HuH-7 (cell line): Measurements from ENCODE around the gene FLT4.

Experiments
- DNase-seq: peaks from one replicate; pipeline ENCODE4 v3.0.0; 2011; ENCODE audit warnings: low spot score

FLT4 gene

GRCh38 chr5:180642181-180642775, 7.1 kb downstream of the FLT4 start:
- no peak for DNase-seq

DNA sequence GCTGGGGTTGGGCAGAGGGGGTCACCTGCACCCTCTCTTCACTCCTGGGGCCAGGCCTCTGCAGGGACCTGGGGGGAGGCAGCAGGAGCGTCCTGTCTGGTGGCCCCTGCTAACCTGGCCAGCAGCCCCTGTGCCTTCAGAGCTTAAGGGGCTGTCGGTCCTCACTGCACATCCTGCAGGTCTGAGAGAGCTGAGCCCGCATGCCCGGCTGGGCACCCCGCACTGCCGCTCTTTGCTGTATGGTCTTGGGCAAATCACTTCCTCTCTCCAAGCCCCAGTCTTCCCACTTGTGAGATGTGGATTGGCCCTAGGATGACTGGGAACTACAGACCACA, 7.9 kb downstream of the FLT4 start:
- DNase-seq = no peak

GRCh38 chr5:180640861-180641565, 8.4 kb downstream of the FLT4 start:
- DNase-seq = no peak

DNA sequence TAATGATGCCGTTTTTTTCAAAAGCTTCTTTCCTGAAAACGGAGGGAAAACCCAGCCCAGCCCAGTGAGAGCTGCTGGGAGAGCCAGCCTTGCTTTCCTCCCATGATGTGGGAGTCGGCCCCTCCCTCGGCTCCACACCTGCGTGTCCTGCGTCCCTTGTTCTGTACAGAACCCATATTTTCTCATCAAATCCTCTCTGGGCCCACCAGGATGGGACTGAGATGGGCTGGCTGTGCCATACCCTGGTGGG, 8.9 kb downstream of the FLT4 start:
- DNase-seq = no peak

DNA sequence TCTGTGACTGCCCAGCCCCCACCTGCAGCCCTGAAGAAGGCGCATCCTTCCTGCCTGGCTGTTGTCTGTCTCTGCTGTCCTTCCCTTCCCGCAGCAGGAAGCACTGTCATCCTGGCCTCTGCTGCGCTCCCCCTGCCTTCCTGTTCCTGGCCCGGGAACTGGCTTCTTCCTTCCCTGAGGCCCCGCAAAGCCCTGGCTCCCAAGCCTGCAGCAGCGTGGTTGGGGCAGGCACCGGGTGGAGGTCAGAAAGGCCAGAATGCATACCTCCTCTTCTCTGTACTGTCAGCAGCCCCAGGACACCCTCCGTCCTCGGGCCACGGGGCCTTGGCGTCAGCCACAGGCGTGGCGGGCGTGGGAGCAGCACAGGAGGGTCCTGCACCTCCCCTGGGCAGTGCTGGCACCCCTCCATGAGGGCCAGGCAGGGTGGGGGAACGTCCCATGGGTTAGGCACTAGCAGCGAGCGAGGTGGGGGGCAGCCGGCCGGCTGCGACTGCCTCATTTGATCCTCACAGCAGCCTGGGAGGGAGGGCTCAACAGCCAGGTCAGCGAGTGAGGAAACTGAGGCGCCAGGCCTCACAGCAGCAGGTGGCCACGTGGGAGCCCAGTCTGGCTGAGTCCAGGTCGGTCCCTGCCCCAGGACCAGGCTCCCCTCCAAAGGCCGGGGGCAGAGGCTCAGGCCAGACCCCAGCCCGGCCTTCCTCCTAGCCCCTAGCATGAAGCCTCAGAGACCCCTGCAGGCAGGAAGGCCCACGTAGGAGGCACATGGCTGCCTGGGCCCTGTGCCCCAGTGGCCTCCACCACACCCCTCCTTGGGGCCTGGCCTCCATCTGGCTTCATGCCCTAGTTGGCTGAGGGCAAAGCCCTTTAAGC, 9.4 kb downstream of the FLT4 start:
- no peak for DNase-seq

DNA sequence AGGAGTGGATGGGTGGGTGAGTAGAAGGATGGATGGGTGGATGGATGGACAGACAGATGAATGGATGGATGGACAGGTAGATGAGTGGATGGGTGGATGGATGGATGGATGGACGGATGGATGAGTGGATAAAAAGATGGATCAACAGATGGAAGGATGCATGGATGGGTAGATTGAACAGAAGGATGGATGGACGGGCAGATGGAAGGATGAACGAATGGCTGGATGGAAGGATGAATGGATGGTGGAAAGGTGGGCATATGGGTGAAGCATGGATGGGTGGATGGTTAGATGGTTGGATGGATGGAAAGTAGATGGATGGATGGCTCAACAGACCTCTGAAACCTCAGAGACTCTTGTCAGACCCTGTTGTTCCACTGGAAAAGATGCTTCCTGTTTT, 10.1 kb downstream of the FLT4 start:
- DNase-seq = no peak

DNA sequence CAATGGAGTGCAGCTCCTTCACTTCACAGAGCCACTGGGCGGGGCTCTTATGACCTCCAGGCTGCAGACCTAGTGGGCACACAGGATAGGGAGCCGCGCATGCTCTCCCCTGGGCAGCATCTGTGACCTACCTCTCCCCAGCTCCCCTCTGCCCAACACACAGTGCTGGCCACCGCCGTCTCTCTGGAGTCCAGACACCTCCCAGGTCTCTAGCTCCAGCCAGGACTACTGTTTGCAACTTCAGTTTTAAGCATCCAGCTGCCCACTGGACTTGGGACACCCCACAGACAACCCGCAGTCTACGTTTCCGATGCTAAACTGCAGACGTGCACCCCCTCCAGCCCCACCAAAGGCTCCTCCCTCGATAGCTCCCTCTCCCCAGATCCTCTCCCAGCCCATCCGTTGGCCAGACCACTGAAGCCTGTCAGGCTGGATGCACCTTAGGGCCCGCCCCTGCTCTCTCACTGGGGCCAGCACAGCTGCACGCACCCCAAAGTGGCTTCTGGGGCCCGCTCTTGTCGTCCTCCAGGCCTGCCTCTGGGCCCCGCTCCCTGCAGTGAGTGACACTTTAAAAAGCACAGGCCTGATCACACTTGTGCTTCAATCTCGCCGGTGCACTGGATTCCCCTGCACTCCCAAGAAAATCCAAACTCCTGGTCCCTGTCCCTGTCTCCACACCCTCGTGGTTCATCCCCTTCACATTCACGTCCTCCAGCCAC, 11.3 kb downstream of the FLT4 start:
- DNase-seq = no peak

GRCh38 chr5:180636403-180637075, 12.9 kb downstream of the FLT4 start:
- DNase-seq = no peak

DNA sequence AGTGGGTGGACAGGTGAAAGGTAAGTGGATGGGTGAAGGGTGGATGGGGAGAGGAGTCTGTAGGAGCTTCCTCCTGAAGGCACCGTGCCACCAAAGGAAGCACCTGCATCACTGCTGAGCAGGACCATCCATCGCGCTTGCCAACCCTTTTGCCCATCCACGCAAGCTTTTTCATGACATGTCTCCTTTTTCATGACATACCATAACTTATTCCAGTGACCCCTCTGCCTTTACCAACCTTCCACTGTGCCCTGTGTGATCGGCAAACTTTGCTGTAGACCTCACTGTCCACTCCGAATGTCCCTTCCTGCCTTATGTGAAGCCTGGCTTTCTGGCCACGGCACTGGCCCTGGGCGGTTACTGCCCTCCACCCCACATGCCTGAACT, 13.4 kb downstream of the FLT4 start:
- DNase-seq = no peak

DNA sequence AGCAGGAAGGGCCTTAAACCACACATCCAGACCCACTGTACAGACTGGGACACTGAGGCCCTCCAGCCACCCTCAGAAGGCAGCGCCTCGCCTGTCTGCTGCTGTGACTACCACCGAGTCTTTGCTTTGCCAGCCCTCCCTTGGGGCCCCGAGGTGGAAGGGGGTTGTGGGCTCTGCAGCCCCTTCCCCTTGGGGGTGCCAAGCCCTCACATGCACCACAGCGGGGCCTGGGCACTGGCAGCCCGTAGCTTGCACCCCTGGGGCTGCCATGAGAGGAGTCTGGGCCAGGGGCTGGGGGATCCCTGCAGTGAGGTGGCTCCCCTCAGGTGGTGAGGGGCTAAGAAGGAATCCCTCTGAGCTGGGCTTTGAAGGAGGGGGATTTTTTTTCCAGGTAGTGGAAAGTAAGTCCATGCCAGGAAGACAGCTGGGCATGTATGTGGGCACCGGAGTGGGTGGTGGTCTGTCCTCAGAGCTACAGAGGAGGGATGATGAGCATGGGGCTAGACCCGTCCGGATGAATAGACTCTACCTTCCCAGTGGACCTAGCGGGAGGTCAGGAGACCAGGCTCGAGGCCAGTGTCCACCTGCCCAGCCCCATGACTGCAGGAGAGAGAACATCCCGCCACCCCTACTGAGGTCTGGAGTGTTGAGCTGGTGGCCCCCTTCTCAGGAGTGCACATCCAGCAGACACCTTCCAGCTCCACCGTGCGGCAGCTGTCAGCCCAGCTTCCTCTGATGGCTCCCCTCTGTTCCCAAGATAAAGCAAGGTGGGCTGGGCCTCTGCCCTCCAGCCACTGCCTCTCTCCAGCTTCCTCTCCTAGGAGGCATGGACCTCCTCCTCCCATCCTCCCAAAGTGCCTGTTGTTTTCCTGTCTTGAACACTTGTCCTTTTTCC, 15.9 kb downstream of the FLT4 start:
- no peak for DNase-seq

DNA sequence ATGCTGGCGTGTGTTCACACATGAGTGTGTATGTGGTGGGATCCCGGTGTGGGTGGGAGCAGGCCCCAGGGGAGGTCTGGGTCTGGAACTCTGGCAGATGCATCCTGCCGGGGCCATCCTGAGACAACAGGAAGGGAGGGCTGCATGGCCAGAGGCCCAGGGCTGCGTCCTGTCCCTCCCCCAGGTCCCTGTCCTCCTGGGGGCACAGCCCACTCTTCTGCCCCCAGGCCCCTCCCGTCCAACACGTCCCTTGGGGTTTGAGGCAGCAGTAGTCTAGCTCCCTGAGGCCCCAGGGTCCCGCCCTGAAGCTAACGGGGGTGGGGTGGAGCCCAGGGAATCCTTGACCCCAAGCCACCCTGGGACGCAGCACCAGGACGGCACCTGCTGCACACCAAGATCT, 16.6 kb downstream of the FLT4 start:
- no peak for DNase-seq

- DNase-seq = no peak
These were observed 17.6 kb downstream of the FLT4 start for GRCh38 chr5:180631549-180632383.

DNA sequence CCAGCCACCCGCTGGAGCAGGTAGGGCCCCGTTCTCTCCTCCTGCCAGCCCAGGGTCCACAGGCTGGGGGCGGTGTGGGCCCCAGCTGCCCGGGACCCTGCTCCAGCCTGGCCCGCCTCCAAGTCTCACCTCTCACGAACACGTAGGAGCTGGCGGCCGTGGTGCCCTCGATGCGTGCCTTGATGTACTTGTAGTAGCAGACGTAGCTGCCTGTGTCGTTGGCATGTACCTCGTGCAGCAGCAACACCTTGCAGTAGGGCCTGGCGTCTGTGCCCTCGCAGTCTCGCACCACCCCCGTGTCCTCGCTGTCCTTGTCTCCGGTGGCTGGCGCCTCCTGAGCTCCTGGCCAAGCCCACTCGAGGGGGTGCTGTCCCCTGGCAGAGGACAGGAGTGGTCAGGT, 19.0 kb downstream of the FLT4 start:
- no peak for DNase-seq

DNA sequence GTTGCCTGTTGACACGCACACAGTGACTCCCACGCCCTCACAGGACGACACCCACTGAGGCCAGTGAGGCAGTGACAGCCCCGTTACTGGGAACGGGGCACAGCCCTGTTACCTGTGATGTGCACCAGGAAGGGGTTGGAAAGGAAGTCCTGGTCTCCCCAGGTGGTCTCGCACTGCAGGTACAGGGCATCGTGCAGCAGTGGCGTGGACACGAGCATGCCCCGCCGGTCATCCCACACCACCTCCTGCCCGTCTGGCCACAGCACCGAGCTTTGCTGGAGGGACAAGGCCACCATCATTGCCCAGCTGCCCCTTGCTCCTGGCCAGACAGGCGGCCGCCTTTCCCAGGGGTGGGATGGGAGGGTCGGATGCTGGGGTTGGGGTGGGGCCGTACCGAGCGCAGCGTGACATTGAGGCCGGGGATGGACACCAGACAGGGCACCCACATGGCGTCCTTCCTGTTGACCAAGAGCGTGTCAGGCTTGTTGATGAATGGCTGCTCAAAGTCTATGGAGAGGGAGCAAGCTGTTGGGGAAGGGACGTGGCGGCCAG, 19.5 kb downstream of the FLT4 start:
- DNase-seq = no peak

DNA sequence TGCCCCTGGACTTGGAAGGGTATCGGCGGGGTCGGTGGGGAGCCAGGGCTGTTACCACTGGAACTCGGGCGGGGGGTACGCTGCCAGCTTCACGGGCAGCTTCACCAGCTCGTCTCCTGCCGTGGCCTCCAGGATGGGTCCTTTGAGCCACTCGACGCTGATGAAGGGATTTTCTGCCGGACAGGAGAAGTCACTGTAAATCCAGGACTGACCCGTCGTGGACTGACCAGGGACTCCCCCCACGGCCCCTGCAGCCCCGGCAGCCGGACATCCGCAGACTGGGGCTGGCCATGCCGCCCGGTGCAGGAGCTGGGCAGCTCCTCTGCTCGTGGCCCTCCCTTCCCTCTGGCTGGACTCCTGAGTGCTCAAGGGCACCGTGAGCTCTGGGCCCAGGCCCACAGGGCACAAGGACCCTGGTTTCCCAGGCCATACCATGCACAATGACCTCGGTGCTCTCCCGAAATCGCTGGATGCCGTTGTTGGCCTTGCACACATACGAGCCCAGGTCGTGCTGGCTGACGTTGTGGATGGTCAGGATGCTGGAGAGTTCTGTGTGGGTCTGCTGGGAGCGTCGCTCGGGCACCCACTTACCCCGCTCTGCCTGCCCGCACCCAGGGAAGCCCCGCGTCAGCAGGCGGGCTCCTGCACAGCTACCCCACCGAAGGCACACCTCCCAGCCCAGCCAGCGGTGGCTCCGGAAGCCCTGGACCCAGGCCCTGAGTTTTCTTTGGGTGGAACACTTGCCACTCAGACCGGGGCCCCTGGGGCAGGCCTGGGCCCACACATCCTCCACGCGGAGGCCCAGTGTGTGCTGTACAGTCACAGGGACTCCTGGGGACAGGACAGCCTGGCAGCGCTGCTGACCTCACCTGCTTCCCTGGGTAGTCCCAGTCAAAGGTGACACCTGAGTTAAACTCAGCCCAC, 20.3 kb downstream of the FLT4 start:
- no peak for DNase-seq

GRCh38 chr5:180628211-180628610, 21.2 kb downstream of the FLT4 start:
- DNase-seq = no peak

DNA sequence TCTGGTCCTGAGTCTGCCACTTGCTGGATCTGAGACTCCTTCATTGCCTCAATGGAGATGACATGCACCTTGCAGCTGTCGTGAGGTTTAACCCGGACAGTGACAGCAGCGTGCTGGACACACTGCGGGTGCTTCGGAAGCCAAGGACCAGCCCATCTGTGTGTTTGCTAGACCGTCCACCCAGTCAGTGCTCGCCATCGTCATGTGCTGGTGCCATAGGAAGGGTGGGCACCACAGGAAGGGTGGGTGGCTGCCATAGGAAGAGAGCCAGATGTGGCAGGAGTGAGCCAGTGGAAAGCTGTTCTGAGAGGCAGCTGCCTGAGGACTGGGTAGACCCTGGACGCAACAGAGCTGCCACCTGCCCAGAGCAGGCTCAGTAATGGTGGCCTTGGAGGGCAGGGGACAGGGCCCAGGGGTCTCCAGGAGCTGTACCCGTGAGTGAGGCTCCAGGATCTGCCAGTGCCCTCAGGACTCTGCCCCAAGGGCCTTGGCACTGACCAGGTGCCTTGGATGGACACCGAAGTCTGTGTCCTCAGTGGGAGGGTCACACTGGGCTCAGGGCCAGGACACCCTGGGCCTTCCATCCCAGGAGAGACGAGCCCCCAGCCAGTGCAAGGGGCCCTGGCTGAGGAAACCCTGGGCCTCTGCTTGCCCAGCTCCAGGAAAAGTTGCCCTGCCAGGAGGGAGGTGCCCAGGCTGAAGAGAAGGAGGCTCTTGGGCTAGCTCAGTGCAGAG, 21.8 kb downstream of the FLT4 start:
- no peak for DNase-seq

GRCh38 chr5:180626661-180627385, 22.6 kb downstream of the FLT4 start:
- DNase-seq = no peak
